GM12878 (cell line): Measurements from ENCODE around the gene MZB1. TPM values are rescaled to one million over a fixed set of nuclear protein-coding genes. Genes with fewer than 3 reads are reported as not detected.

Experiments used
- ATAC-seq: fragments of 200-7000 bp; cut with Tn5 transposase; 3 replicates; pipeline ENCODE4 v1.9.1; 2020; ENCODE audit warnings: mild to moderate bottlenecking, moderate library complexity
- BruUV-seq: library from RNA; stranded (reverse); fragments of 400-500 nt; replicated peaks from 2 replicates; lab custom pipeline; 2021; lab: Mats Ljungman, UMichigan
- CTCF ChIA-PET: fragments of 300-600 bp; sonication (Branson Sonifier 250); formaldehyde crosslinking; extraction: SDS; loops from one replicate; lab custom pipeline; 2021; ENCODE audit warnings: inconsistent platforms; lab: Yijun Ruan, JAX
- POLR2A ChIA-PET: fragments of 350-600 bp; formaldehyde crosslinking; extraction: SDS; loops from one replicate; lab custom pipeline; 2021; ENCODE audit warnings: inconsistent platforms; lab: Charles Lee
- RAD21 ChIA-PET: fragments of 300-600 bp; sonication (Branson Sonifier 250); formaldehyde crosslinking; loops from one replicate; lab custom pipeline; 2023; ENCODE audit warnings: antibody characterized with exemption; ENCODE audit not compliant: unreplicated experiment; lab: Charles Lee
- SMC1A ChIA-PET: fragments of 300-600 bp; sonication (Branson Sonifier 250); formaldehyde crosslinking; loops from one replicate; lab custom pipeline; 2023; ENCODE audit not compliant: unreplicated experiment, uncharacterized antibody; lab: Charles Lee
- DNase-seq: peaks from one replicate; pipeline ENCODE4 v3.0.0-alpha.2; 2011; ENCODE audit warnings: low read depth, low spot score
- FAIRE-seq: peaks from 3 replicates; lab custom pipeline; 2011; peaks lifted over from hg19 to GRCh38; lab: Jason Lieb, UNC
- H2AFZ ChIP-seq: 2 replicates; pipeline ENCODE4 v1.6.0; 2011; ENCODE audit warnings: low read depth, low read length, control low read depth; ENCODE audit not compliant: control insufficient read depth
- H3K27ac ChIP-seq: 2 replicates; pipeline ENCODE4 v1.5.1; 2011; ENCODE audit warnings: control low read depth; ENCODE audit not compliant: control insufficient read depth, insufficient read depth
- H3K27me3 ChIP-seq, 2 experiments: replicated peaks in 1 of 2; 2 replicates each; pipeline versions ENCODE4 v1.6.0 to v1.6.1; 2011; ENCODE audit warnings: low read length in 1 of 2; ENCODE audit not compliant: control insufficient read depth in 2 of 2, insufficient read depth in 2 of 2
- H3K36me3 ChIP-seq, 2 experiments: 2 replicates each; pipeline ENCODE4 v1.5.1; 2011; ENCODE audit warnings: low read length in 1 of 2; ENCODE audit not compliant: control insufficient read depth in 2 of 2, insufficient read depth in 2 of 2
- H3K4me1 ChIP-seq: 2 replicates; pipeline ENCODE4 v1.6.1; 2011; ENCODE audit warnings: mild to moderate bottlenecking, low read length, moderate library complexity, mixed read lengths; ENCODE audit not compliant: control insufficient read depth, insufficient read depth
- H3K4me2 ChIP-seq: 2 replicates; pipeline ENCODE4 v1.6.0; 2011; ENCODE audit warnings: control low read depth; ENCODE audit not compliant: control insufficient read depth, insufficient read depth
- H3K4me3 ChIP-seq: fragments of 200-600 bp; sonication (generic); 2 replicates; pipeline ENCODE4 v1.5.1; 2016
- H3K79me2 ChIP-seq: 2 replicates; pipeline ENCODE4 v1.6.0; 2011; ENCODE audit warnings: low read length; ENCODE audit not compliant: control insufficient read depth, insufficient read depth
- H3K9ac ChIP-seq: 2 replicates; pipeline ENCODE4 v1.8.0; 2011; ENCODE audit warnings: low read length, control low read depth, mixed read lengths; ENCODE audit not compliant: control insufficient read depth, insufficient read depth
- H3K9me3 ChIP-seq: replicated peaks from 3 replicates; pipeline ENCODE4 v1.5.1; 2011; ENCODE audit warnings: mild to moderate bottlenecking, low read length; ENCODE audit not compliant: control insufficient read depth, insufficient read depth
- H4K20me1 ChIP-seq: 2 replicates; pipeline ENCODE4 v1.6.0; 2011; ENCODE audit not compliant: control insufficient read depth, insufficient read depth
- ASH2L ChIP-seq: fragments of 300-600, 200-600 bp; sonication (generic); IDR thresholded peaks from 2 replicates; pipeline ENCODE4 v1.6.1; 2017; ENCODE audit warnings: low read depth, mild to moderate bottlenecking, borderline replicate concordance
- CHD2 ChIP-seq: IDR thresholded peaks from 2 replicates; pipeline ENCODE4 v1.6.1; 2011; ENCODE audit warnings: low read depth, low read length, improper control_type of control experiment, borderline replicate concordance
- CREM ChIP-seq: IDR thresholded peaks from 2 replicates; pipeline ENCODE4 v1.6.1; 2014; ENCODE audit warnings: antibody characterized with exemption, low read depth
- POLR2AphosphoS5 ChIP-seq: IDR thresholded peaks from 2 replicates; pipeline ENCODE4 v1.6.1; 2011; ENCODE audit warnings: mild to moderate bottlenecking, low read length, inconsistent platforms
- WRNIP1 ChIP-seq: IDR thresholded peaks from 2 replicates; pipeline ENCODE4 v1.6.1; 2011; ENCODE audit warnings: low read depth, low read length, improper control_type of control experiment, borderline replicate concordance
- ZNF24 ChIP-seq: fragments of 450-650 bp; IDR thresholded peaks from 2 replicates; pipeline ENCODE4 v1.6.1; 2017; ENCODE audit warnings: antibody characterized with exemption, mild to moderate bottlenecking
- WGBS: methylation state at CpG from one replicate; pipeline ENCODE4 v1.1.6; 2016; ENCODE audit warnings: low lambda C conversion rate; ENCODE audit not compliant: insufficient replicate concordance, insufficient coverage; ENCODE audit errors: missing lambda C conversion rate; 5-methylcytosine and 5-hydroxymethylcytosine counted together
- in situ Hi-C: fragments of 300-500 bp; cut with MboI; formaldehyde crosslinking; loops from 9 replicates; pipeline ENCODE4 v1.14.3; 2018; ENCODE audit warnings: mixed read lengths
- intact Hi-C: fragments of 100-400 bp; cut with micrococcal nuclease; formaldehyde crosslinking; loops from one replicate; pipeline ENCODE4 v1.14.2; 2022; ENCODE audit not compliant: unreplicated experiment
- polyA plus RNA-seq, 11 experiments: library from polyadenylated mRNA; depleted of rRNA in 4 of 11; unstranded in 6 of 11; stranded (reverse) in 5 of 11; fragments of >200 nt; fragmentation: Nextera tagmentation in 4 of 11; fragmentation: Illumina TruSeq in 1 of 11; extraction: Ambion mirVana in 4 of 11; extraction: Trizol in 1 of 11; gene quantifications; 1 replicate in 1 of 11; 2 replicates in 10 of 11; pipeline versions ENCODE4 v1.2.1 to v1.2.3, GENCODE V29; 2011 to 2016; ENCODE audit warnings: inconsistent platforms in 2 of 11, missing spikeins in 2 of 11, low read depth in 1 of 11
- total RNA-seq, 4 experiments: library from RNA; depleted of rRNA in 3 of 4; stranded (reverse); fragments of >200 nt in 3 of 4; fragmentation: Illumina TruSeq in 1 of 4; extraction: Trizol in 1 of 4; gene quantifications; 2 replicates each; pipeline versions ENCODE4 v1.2.1 to v1.2.3, GENCODE V29; 2013 to 2021
- TF ChIP-seq, protein P1 (sequence below): fragments of 450-650 bp; IDR thresholded peaks from 2 replicates; pipeline ENCODE4 v1.6.1; 2017; ENCODE audit warnings: mild to moderate bottlenecking, moderate library complexity

The MZB1 gene
- total and polyA plus RNA-seq, 10 of the 15 experiments (the other 5 are each of a cell fraction or from before 2014, with no cell fraction given): 19.3 to 406 (median 188) TPM

- Histone ChIP-seq H3K36me3 (peaks cover 0 to 3% of the 10 kb centered on the region in 2 experiments; a peak in 1 of 4 replicates), H3K4me3 (no peak overlapping the region), H4K20me1 (no peaks in the 10 kb centered on the region), H3K27ac (no peak overlapping the region), H3K4me1 (no peaks in the 10 kb centered on the region), H3K79me2 (no peaks in the 10 kb centered on the region), H3K9ac (no peak overlapping the region), H2AFZ (no peak overlapping the region), H3K27me3 (no peaks in the 10 kb centered on the region), H3K9me3 (no peaks in the 10 kb centered on the region), H3K4me2 (no peak overlapping the region)
- CTCF ChIA-PET: no interaction called here
- TF ChIP-seq CHD2 (no peak), CREM (no peak), ZNF24 (no peak), WRNIP1 (no peak), ASH2L (no peak), POLR2AphosphoS5 (no peak)
- TF ChIP-seq, protein P1, sequence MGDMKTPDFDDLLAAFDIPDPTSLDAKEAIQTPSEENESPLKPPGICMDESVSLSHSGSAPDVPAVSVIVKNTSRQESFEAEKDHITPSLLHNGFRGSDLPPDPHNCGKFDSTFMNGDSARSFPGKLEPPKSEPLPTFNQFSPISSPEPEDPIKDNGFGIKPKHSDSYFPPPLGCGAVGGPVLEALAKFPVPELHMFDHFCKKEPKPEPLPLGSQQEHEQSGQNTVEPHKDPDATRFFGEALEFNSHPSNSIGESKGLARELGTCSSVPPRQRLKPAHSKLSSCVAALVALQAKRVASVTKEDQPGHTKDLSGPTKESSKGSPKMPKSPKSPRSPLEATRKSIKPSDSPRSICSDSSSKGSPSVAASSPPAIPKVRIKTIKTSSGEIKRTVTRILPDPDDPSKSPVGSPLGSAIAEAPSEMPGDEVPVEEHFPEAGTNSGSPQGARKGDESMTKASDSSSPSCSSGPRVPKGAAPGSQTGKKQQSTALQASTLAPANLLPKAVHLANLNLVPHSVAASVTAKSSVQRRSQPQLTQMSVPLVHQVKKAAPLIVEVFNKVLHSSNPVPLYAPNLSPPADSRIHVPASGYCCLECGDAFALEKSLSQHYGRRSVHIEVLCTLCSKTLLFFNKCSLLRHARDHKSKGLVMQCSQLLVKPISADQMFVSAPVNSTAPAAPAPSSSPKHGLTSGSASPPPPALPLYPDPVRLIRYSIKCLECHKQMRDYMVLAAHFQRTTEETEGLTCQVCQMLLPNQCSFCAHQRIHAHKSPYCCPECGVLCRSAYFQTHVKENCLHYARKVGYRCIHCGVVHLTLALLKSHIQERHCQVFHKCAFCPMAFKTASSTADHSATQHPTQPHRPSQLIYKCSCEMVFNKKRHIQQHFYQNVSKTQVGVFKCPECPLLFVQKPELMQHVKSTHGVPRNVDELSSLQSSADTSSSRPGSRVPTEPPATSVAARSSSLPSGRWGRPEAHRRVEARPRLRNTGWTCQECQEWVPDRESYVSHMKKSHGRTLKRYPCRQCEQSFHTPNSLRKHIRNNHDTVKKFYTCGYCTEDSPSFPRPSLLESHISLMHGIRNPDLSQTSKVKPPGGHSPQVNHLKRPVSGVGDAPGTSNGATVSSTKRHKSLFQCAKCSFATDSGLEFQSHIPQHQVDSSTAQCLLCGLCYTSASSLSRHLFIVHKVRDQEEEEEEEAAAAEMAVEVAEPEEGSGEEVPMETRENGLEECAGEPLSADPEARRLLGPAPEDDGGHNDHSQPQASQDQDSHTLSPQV: no peak
- intact Hi-C loops (no loop called here), in situ Hi-C loops (no loop called here)
- POLR2A ChIA-PET: no interaction called here
- no peak for DNase-seq
- SMC1A ChIA-PET: no interaction called here
- ATAC-seq: no peak
- BruUV-seq: no TSS peak
- WGBS: 86% methylated on average over 7 of the region's 7 CpGs
- FAIRE-seq: no peak
- RAD21 ChIA-PET: no interaction called here
Measured at GRCh38 chr5:139376364-139376763, 13.3 kb downstream of the MZB1 start.
